Adrenal gland (tissue), 5 donors: Measurements from ENCODE around the gene S100A1.

Experiments
- CTCF ChIP-seq, 6 experiments: fragments of 450-650 bp in 4 of 6; fragments of 200-600 bp in 2 of 6; sonication (generic) in 1 of 6; IDR thresholded peaks; 1 replicate in 5 of 6; 2 replicates in 1 of 6; pipeline versions ENCODE4 v1.5.1 to v1.8.0; 2016 to 2021; ENCODE audit warnings: antibody characterized with exemption in 6 of 6, mild to moderate bottlenecking in 2 of 6, moderate library complexity in 1 of 6
- POLR2A ChIP-seq, 2 donors: fragments of 450-650 bp; IDR thresholded peaks; one replicate each; pipeline ENCODE4 v1.6.1; 2017; ENCODE audit warnings: antibody characterized with exemption in 2 of 2, mild to moderate bottlenecking in 2 of 2, moderate library complexity in 1 of 2
- donor health status: DM: no; HTN: no; CAD: no.

GRCh38 chr1:153648000-153648643, 19.9 kb downstream of the S100A1 start:
- TF ChIP-seq POLR2A (IDR thresholded peaks at IDR 0.05): no peak
- no peak for TF ChIP-seq CTCF (IDR thresholded peaks at IDR 0.05)
